Measurements from ENCODE around the gene SMKR1. TPM values are rescaled to one million over a fixed set of nuclear protein-coding genes. Genes with fewer than 3 reads are reported as not detected.

Gene SMKR1
- total RNA-seq, 1 donor from 2014 or later: 0.56 TPM

DNA sequence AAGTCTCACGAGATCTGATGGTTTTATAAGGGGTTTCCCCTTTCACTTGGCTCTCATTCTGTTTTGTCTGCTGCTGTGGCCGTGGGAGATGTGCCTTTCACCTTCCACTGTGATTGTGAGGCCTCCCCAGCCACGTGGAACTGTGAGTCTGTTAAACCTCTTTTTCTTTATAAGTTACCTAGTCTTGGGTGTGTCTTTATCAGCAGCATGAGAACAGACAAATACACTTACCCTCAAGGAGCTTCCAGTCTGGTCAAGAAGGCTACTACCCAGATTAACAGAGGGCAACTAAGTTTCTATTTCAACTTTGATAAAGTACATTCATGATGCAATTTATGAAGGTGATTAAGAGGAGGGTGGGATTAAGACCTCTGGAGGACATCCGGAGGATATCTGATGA is 13.1 kb downstream of the SMKR1 start:
- Histone ChIP-seq H3F3A (ENCODE audit: low read depth) (no peaks in the 10 kb centered on the region), H3K27ac (no peak overlapping the region), H3K4me1 (no peaks in the 10 kb centered on the region), H2AFZ (replicated peaks) (no peak overlapping the region), H3K27me3 (no peaks in the 10 kb centered on the region), H3K79me2 (ENCODE audit: low read depth) (no peaks in the 10 kb centered on the region), H3K4me2 (no peak overlapping the region), H3K9me3 (ENCODE audit: low read depth) (no peaks in the 10 kb centered on the region), H3K4me3 (no peak overlapping the region), H3K9ac (no peak overlapping the region), H4K20me1 (ENCODE audit: low read depth) (no peaks in the 10 kb centered on the region), H3K36me3 (no peaks in the 10 kb centered on the region)
- no peak for DNase-seq (ENCODE audit: low spot score)
- H3K4me3 Mint-ChIP-seq: no peak overlapping the region
- H3K9me3 Mint-ChIP-seq: no peaks in the 10 kb centered on the region
- H3K4me1 Mint-ChIP-seq: no peaks in the 10 kb centered on the region
- TF ChIP-seq EZH2 (IDR thresholded peaks at IDR 0.05) (no peak), EZH2phosphoT487 (IDR thresholded peaks at IDR 0.05) (no peak)
- TF ChIP-seq, protein P1, sequence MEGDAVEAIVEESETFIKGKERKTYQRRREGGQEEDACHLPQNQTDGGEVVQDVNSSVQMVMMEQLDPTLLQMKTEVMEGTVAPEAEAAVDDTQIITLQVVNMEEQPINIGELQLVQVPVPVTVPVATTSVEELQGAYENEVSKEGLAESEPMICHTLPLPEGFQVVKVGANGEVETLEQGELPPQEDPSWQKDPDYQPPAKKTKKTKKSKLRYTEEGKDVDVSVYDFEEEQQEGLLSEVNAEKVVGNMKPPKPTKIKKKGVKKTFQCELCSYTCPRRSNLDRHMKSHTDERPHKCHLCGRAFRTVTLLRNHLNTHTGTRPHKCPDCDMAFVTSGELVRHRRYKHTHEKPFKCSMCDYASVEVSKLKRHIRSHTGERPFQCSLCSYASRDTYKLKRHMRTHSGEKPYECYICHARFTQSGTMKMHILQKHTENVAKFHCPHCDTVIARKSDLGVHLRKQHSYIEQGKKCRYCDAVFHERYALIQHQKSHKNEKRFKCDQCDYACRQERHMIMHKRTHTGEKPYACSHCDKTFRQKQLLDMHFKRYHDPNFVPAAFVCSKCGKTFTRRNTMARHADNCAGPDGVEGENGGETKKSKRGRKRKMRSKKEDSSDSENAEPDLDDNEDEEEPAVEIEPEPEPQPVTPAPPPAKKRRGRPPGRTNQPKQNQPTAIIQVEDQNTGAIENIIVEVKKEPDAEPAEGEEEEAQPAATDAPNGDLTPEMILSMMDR (IDR thresholded peaks at IDR 0.05): no peak
- no peak overlapping the region for H3K27ac Mint-ChIP-seq
- peaks cover 8% of the 10 kb centered on the region for H3K27me3 Mint-ChIP-seq (ENCODE audit: insufficient read depth, low read depth)
- no peaks in the 10 kb centered on the region for H3K36me3 Mint-ChIP-seq

DNA sequence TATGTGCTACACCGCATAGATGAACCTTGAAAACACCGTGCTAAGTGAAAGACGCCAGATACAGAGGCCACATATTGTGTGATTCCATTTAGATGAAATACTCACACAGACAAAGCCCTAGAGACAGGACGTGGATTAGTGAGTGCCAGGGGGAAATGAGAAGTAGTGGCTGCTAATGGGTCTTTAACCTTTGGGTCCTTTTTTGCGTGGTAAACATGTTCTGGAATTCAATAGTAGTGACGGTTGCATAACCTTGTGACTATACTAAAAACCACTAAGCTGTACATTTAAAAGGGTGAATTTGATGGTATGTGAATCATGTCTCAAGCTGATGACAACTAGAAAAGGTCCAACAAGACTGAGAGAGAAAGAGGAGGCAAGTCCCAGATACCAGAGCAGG is 15.6 kb downstream of the SMKR1 start:
- Histone ChIP-seq H3K9ac (no peak overlapping the region), H3F3A (ENCODE audit: low read depth) (peaks cover 5% of the 10 kb centered on the region), H3K9me3 (ENCODE audit: low read depth) (no peaks in the 10 kb centered on the region), H4K20me1 (ENCODE audit: low read depth) (no peaks in the 10 kb centered on the region), H3K4me3 (no peak overlapping the region), H3K79me2 (ENCODE audit: low read depth) (no peaks in the 10 kb centered on the region), H3K4me1 (no peaks in the 10 kb centered on the region), H2AFZ (replicated peaks) (no peak overlapping the region), H3K27me3 (peaks cover 2% of the 10 kb centered on the region), H3K36me3 (no peaks in the 10 kb centered on the region), H3K27ac (no peak overlapping the region), H3K4me2 (no peak overlapping the region)
- H3K36me3 Mint-ChIP-seq: no peaks in the 10 kb centered on the region
- H3K4me1 Mint-ChIP-seq: peaks cover 4% of the 10 kb centered on the region
- no peak overlapping the region for H3K27ac Mint-ChIP-seq
- peaks cover 12% of the 10 kb centered on the region for H3K27me3 Mint-ChIP-seq (ENCODE audit: insufficient read depth, low read depth)
- no peaks in the 10 kb centered on the region for H3K9me3 Mint-ChIP-seq
- no peak for DNase-seq (ENCODE audit: low spot score)
- no peak overlapping the region for H3K4me3 Mint-ChIP-seq
- TF ChIP-seq, protein P1 (IDR thresholded peaks at IDR 0.05): no peak
- no peak for TF ChIP-seq EZH2 (IDR thresholded peaks at IDR 0.05)
- TF ChIP-seq EZH2phosphoT487 (IDR thresholded peaks at IDR 0.05): no peak

DNA sequence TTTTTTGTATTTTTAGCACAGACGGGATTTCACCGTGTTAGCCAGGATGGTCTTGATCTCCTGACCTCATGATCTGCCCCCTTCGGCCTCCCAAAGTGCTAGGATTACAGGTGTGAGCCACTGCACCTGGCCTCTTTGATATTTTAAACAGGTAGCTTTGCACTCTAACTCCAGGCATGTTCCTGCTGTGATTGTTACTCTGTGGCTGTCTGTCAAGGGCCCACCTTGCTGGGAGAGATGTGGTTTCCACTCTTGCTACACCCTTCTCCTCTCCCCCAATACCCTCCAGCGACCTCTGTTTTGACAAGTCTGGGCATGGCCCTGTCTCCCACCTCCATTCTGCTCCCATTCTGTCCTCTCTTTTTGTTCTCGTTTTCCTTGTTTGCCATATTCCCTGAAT is 17.1 kb downstream of the SMKR1 start:
- H3K4me3 Mint-ChIP-seq: no peak overlapping the region
- H3K4me2 ChIP-seq: no peak overlapping the region
- H3K4me1 Mint-ChIP-seq: peaks cover 4% of the 10 kb centered on the region

More for the DNA sequence above, 17.1 kb downstream of the SMKR1 start:
- Mint-ChIP-seq H3K27me3 (ENCODE audit: insufficient read depth, low read depth) (peaks cover 12% of the 10 kb centered on the region), H3K36me3 (no peaks in the 10 kb centered on the region), H3K27ac (no peak overlapping the region), H3K9me3 (no peaks in the 10 kb centered on the region)
- H3K36me3 ChIP-seq: no peaks in the 10 kb centered on the region
- TF ChIP-seq EZH2phosphoT487 (IDR thresholded peaks at IDR 0.05): no peak
- TF ChIP-seq, protein P1 (IDR thresholded peaks at IDR 0.05): no peak
- no peak for TF ChIP-seq EZH2 (IDR thresholded peaks at IDR 0.05)
- no peaks in the 10 kb centered on the region for H3K79me2 ChIP-seq (ENCODE audit: low read depth)
- H3F3A ChIP-seq (ENCODE audit: low read depth): peaks cover 5% of the 10 kb centered on the region
- no peak overlapping the region for H3K27ac ChIP-seq
- H2AFZ ChIP-seq (replicated peaks): no peak overlapping the region
- no peak overlapping the region for H3K9ac ChIP-seq
- H3K9me3 ChIP-seq (ENCODE audit: low read depth): no peaks in the 10 kb centered on the region
- H3K27me3 ChIP-seq: peaks cover 4% of the 10 kb centered on the region
- H4K20me1 ChIP-seq (ENCODE audit: low read depth): no peaks in the 10 kb centered on the region
- no peaks in the 10 kb centered on the region for H3K4me1 ChIP-seq
- H3K4me3 ChIP-seq: no peak overlapping the region
- no peak for DNase-seq (ENCODE audit: low spot score)
